Neural cell (in vitro differentiated cells): ENCODE measurements around the gene RCSD1. TPM values are rescaled to one million over a fixed set of nuclear protein-coding genes. Genes with fewer than 3 reads are reported as not detected.

Experiments
- H2AFZ ChIP-seq: fragments of 200-600, 300-800 bp; sonication (generic), shearing (Covaris generic); 2 replicates; pipeline ENCODE4 v1.6.0; 2014; ENCODE audit warnings: low read depth, mild to moderate bottlenecking, antibody characterized with exemption, low read length, moderate library complexity
- H3F3A ChIP-seq: fragments of 200-600 bp; shearing (Covaris generic); 2 replicates; pipeline ENCODE4 v1.6.1; 2016; ENCODE audit warnings: mild to moderate bottlenecking, moderate library complexity, mixed read lengths, antibody characterized with exemption, low read length; ENCODE audit not compliant: insufficient read depth, poor library complexity, severe bottlenecking
- H3K27ac ChIP-seq: fragments of 200-600, 300-800 bp; sonication (generic), shearing (Covaris generic); 2 replicates; pipeline ENCODE4 v1.5.1; 2014; ENCODE audit warnings: mild to moderate bottlenecking, low read length, moderate library complexity
- H3K27me3 ChIP-seq: fragments of 300-800, 200-600 bp; sonication (generic), shearing (Covaris generic); 2 replicates; pipeline ENCODE4 v1.6.0; 2014; ENCODE audit warnings: mild to moderate bottlenecking, low read depth, low read length, moderate library complexity; ENCODE audit not compliant: insufficient read depth
- H3K36me3 ChIP-seq: fragments of 300-800, 200-600 bp; sonication (generic), shearing (Covaris generic); 2 replicates; pipeline ENCODE4 v1.5.1; 2014; ENCODE audit warnings: mild to moderate bottlenecking, antibody characterized with exemption, low read length, moderate library complexity; ENCODE audit not compliant: insufficient read depth
- H3K4me2 ChIP-seq: fragments of 300-800, 200-600 bp; sonication (generic), shearing (Covaris generic); 2 replicates; pipeline ENCODE4 v1.6.0; 2014; ENCODE audit warnings: mild to moderate bottlenecking, low read length
- H3K4me3 ChIP-seq: fragments of 300-800, 200-600 bp; sonication (generic), shearing (Covaris generic); 2 replicates; pipeline ENCODE4 v1.5.1; 2014; ENCODE audit warnings: mild to moderate bottlenecking, low read length, moderate library complexity
- H3K79me2 ChIP-seq: fragments of 200-600 bp; shearing (Covaris generic); replicated peaks from 2 replicates; pipeline ENCODE4 v1.6.0; 2014; ENCODE audit warnings: mild to moderate bottlenecking, low read length, moderate library complexity; ENCODE audit not compliant: insufficient read depth
- H3K9ac ChIP-seq: fragments of 300-800, 200-600 bp; sonication (generic), shearing (Covaris generic); 2 replicates; pipeline ENCODE4 v1.6.1; 2016; ENCODE audit warnings: mild to moderate bottlenecking, low read length, mixed read lengths
- H3K9me2 ChIP-seq: fragments of 200-600 bp; shearing (Covaris generic); 2 replicates; pipeline ENCODE4 v1.6.1; 2016; ENCODE audit warnings: mild to moderate bottlenecking, low read length, mixed read lengths; ENCODE audit not compliant: insufficient read depth
- H3K9me3 ChIP-seq: fragments of 200-600, 300-800 bp; sonication (generic), shearing (Covaris generic); 2 replicates; pipeline ENCODE4 v1.6.1; 2016; ENCODE audit warnings: mild to moderate bottlenecking, mixed run types, low read length, moderate library complexity, mixed read lengths
- H4K20me1 ChIP-seq: fragments of 200-600 bp; shearing (Covaris generic); 2 replicates; pipeline ENCODE4 v1.6.1; 2016; ENCODE audit warnings: mild to moderate bottlenecking, mixed run types; ENCODE audit not compliant: insufficient read depth
- CTCF ChIP-seq: fragments of 450-650 bp; IDR thresholded peaks from 2 replicates; pipeline ENCODE4 v1.5.1; 2014; ENCODE audit warnings: antibody characterized with exemption, mild to moderate bottlenecking, moderate library complexity; ENCODE audit not compliant: poor library complexity, severe bottlenecking
- EP300 ChIP-seq: fragments of 450-650 bp; conservative IDR thresholded peaks from 2 replicates; pipeline ENCODE4 v1.6.1; 2014; ENCODE audit warnings: antibody characterized with exemption, mild to moderate bottlenecking, moderate library complexity; ENCODE audit not compliant: poor library complexity, severe bottlenecking
- EZH2 ChIP-seq: fragments of 200-600, 300-800 bp; shearing (Covaris generic), sonication (generic); IDR thresholded peaks from 2 replicates; pipeline ENCODE4 v1.6.1; 2014; ENCODE audit warnings: antibody characterized with exemption, low read length, borderline replicate concordance, mild to moderate bottlenecking; ENCODE audit not compliant: insufficient read depth, poor library complexity, severe bottlenecking
- MXI1 ChIP-seq: fragments of 450-650 bp; conservative IDR thresholded peaks from 2 replicates; pipeline ENCODE4 v1.6.1; 2014; ENCODE audit warnings: antibody characterized with exemption, mild to moderate bottlenecking; ENCODE audit not compliant: poor library complexity, severe bottlenecking
- POLR2AphosphoS5 ChIP-seq: IDR thresholded peaks from 2 replicates; pipeline ENCODE4 v1.6.1; 2012
- RAD21 ChIP-seq: fragments of 450-650 bp; conservative IDR thresholded peaks from 2 replicates; pipeline ENCODE4 v1.6.1; 2014; ENCODE audit warnings: antibody characterized with exemption, mild to moderate bottlenecking, moderate library complexity
- SMC3 ChIP-seq: fragments of 450-650 bp; conservative IDR thresholded peaks from 2 replicates; pipeline ENCODE4 v1.6.1; 2014; ENCODE audit warnings: antibody characterized with exemption, mild to moderate bottlenecking, moderate library complexity; ENCODE audit not compliant: poor library complexity
- TAF1 ChIP-seq: IDR thresholded peaks from 2 replicates; pipeline ENCODE4 v1.6.1; 2012; ENCODE audit warnings: low read depth
- polyA plus RNA-seq: library from polyadenylated mRNA; depleted of rRNA; stranded (reverse); fragments of >200 nt; gene quantifications from 2 replicates; pipeline ENCODE4 v1.2.3, GENCODE V29; 2014
- TF ChIP-seq, protein P1 (sequence below): IDR thresholded peaks from 2 replicates; pipeline ENCODE4 v1.6.1; 2012; ENCODE audit warnings: borderline replicate concordance

The RCSD1 gene
- polyA plus RNA-seq, 1 donor from 2014 or later, result not detected

DNA sequence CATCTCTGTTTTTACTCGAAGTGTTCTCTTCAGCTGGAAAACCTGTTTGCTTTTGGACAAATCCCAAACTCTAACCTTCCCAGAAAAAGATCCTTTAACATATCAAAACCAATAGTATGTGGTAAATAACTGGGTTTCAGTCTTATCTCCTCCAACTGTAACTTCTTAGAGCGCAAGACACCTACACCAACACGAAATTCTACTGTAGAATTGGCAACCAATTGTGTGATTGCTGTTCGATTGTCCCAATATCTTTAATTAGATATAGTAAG is 85.9 kb downstream of the RCSD1 start:
- no peak for TF ChIP-seq POLR2AphosphoS5
- TF ChIP-seq, protein P1, sequence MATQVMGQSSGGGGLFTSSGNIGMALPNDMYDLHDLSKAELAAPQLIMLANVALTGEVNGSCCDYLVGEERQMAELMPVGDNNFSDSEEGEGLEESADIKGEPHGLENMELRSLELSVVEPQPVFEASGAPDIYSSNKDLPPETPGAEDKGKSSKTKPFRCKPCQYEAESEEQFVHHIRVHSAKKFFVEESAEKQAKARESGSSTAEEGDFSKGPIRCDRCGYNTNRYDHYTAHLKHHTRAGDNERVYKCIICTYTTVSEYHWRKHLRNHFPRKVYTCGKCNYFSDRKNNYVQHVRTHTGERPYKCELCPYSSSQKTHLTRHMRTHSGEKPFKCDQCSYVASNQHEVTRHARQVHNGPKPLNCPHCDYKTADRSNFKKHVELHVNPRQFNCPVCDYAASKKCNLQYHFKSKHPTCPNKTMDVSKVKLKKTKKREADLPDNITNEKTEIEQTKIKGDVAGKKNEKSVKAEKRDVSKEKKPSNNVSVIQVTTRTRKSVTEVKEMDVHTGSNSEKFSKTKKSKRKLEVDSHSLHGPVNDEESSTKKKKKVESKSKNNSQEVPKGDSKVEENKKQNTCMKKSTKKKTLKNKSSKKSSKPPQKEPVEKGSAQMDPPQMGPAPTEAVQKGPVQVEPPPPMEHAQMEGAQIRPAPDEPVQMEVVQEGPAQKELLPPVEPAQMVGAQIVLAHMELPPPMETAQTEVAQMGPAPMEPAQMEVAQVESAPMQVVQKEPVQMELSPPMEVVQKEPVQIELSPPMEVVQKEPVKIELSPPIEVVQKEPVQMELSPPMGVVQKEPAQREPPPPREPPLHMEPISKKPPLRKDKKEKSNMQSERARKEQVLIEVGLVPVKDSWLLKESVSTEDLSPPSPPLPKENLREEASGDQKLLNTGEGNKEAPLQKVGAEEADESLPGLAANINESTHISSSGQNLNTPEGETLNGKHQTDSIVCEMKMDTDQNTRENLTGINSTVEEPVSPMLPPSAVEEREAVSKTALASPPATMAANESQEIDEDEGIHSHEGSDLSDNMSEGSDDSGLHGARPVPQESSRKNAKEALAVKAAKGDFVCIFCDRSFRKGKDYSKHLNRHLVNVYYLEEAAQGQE, result no peak
- H2AFZ ChIP-seq, result peak overlapping the region; percentile 31
- peaks cover 4% of the 10 kb centered on the region for H3K27me3 ChIP-seq
- H3K9ac ChIP-seq, result peak overlapping the region; percentile 50
- H3F3A ChIP-seq, result peaks cover 6% of the 10 kb centered on the region
- H3K9me3 ChIP-seq, result no peaks in the 10 kb centered on the region
- H3K36me3 ChIP-seq, result no peaks in the 10 kb centered on the region
- no peaks in the 10 kb centered on the region for H4K20me1 ChIP-seq
- peak overlapping the region; percentile 91 for H3K4me2 ChIP-seq
- H3K27ac ChIP-seq, result peak overlapping the region; percentile 26
- no peaks in the 10 kb centered on the region for H3K9me2 ChIP-seq
- H3K4me3 ChIP-seq, result peak overlapping the region; percentile 94
- H3K79me2 ChIP-seq, result no peaks in the 10 kb centered on the region

DNA sequence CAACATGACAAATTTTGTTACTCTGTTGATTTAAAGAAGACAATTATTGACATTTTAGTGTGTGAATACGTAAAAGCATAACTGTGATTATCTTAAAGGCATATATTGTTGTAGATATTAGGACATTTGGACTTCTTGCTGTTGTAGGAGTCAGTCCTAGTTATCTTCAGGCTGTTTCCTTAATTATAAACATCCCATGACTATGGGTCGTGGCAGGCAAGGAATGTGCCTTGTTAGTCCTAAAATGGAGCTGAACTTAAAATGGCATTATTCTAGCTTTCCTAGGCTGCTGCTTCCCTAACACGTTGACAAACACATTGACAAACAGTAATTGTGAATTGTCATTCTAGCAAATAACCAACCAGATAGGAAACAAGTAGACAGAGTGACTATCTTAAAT is 87.3 kb downstream of the RCSD1 start:
- peaks cover 4% of the 10 kb centered on the region for H3K27me3 ChIP-seq
- no peak overlapping the region for H3K4me2 ChIP-seq
- no peaks in the 10 kb centered on the region for H3K36me3 ChIP-seq
- no peak overlapping the region for H3K4me3 ChIP-seq
- TF ChIP-seq MXI1 (no peak), EZH2 (no peak), SMC3 (no peak), CTCF (no peak), RAD21 (no peak), EP300 (no peak), POLR2AphosphoS5 (no peak), TAF1 (no peak)
- TF ChIP-seq, protein P1, result no peak
- H3K9ac ChIP-seq, result no peak overlapping the region
- peaks cover under 1% of the 10 kb centered on the region for H3K79me2 ChIP-seq
- H4K20me1 ChIP-seq, result no peaks in the 10 kb centered on the region
- H3F3A ChIP-seq, result peaks cover 12% of the 10 kb centered on the region
- no peaks in the 10 kb centered on the region for H3K9me3 ChIP-seq
- no peak overlapping the region for H2AFZ ChIP-seq
- no peak overlapping the region for H3K27ac ChIP-seq
- H3K9me2 ChIP-seq, result no peaks in the 10 kb centered on the region
